ENCODE results near the gene GJC2.

The GJC2 gene

DNA sequence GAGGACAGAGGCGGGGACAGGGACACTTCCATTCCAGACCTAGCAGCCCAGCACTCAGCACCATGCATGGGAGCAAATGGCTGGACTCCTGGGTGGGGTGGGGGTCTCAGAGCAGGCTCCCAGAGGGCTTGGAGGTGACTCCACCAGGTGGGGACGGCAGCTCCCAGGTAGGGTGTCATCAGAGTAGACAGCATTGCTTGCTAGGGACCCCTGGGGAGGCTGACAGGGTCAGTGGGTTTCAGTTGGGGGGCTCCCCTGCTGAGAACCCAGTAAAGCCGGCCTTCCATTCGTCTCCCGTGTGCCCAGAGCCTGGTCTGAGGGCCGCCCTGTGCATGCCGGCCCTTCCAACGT lies 4.8 kb upstream of the GJC2 start:
- DNase-seq (ENCODE audit: low read depth, low spot score), result no peak

DNA sequence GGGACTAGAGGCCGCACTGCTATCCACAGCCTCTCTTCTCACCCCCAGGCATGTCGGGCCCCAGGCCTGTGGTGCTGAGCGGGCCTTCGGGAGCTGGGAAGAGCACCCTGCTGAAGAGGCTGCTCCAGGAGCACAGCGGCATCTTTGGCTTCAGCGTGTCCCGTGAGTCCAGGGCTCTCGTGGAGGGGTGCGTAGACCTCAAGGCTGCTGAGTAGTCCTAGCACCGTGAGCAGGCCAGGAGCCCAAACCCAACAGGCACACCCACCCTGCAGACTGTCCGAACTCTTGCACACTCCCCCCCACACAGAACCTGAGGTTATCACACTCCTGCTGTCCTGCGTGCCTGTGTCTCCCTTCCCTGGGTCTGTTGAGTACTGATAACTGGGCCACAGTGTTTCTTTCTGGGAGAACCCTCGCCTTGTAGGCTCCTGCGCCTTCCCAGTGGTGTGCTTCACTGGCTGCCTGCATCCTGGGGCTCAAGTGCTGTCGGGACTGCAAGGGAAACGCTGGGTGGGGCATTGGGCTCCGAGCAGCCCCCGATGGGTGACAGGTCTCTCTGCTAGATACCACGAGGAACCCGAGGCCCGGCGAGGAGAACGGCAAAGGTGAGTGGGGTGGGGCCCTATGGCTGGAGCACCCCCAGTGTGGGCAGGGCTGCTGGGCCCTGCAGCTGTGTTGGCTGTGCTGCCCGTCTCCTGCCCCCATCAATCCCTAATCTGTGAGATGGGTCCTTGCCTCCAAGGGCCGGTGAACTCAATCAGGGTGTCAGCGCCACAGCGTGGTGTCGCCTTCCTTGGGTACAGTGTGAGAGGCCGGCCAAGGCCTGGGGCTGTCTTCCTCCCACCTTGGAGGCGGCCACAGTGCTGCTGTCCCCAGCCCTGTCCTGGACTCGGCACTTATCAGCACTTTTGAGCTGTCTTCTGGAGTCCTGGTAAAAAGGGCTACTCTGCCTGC lies 4.0 kb upstream of the GJC2 start:
- DNase-seq (ENCODE audit: low read depth, low spot score), result no peak

DNA sequence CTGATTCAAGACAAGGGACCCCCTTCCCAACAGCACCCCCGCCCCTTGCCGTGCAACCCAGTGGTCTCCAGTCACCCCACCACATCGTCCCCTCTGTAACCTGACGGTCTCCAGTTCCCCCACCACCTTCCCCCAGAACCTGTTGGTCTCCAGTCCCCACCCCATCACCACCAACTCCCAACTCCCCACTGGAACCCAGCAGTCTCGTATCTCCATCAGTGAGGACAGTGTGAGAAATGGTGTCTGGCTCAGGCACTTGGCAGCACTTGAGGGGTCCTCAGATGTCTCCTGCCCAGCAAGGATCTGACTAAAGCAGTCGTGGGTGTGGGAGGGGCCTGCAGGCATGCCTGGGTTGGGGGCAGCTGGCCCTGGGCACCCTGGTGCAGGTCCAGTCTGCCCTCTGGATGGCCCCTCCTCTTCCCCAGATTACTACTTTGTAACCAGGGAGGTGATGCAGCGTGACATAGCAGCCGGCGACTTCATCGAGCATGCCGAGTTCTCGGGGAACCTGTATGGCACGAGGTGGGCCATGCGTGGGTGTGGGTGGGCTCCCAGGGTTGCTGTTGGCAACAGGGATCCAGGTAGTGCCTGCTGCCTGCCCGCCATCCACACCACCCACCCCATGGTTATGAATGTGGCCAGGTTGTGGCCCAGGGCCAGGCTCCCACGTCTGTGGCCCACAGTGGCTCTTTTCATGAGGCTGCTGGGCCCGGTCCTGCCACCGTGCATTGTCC lies 3.1 kb upstream of the GJC2 start:
- no peak for DNase-seq (ENCODE audit: low read depth, low spot score)

DNA sequence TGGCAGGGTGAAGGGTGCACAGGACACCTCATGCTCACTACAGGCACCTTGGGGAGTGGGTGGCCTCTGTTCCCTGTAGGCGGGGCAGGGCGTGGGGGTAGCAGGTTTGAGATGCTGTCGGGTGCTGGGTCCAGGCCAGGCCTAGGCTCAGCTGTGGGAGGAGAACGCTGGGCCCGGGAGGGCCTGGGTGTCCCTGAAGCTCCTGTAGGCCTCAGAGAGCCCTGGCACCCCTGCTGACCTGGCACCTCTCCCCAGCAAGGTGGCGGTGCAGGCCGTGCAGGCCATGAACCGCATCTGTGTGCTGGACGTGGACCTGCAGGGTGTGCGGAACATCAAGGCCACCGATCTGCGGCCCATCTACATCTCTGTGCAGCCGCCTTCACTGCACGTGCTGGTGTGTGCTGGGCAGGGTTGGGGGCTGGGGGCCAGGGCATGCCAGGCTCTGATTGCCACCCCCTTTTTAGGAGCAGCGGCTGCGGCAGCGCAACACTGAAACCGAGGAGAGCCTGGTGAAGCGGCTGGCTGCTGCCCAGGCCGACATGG lies 2.5 kb upstream of the GJC2 start:
- no peak for DNase-seq (ENCODE audit: low read depth, low spot score)

DNA sequence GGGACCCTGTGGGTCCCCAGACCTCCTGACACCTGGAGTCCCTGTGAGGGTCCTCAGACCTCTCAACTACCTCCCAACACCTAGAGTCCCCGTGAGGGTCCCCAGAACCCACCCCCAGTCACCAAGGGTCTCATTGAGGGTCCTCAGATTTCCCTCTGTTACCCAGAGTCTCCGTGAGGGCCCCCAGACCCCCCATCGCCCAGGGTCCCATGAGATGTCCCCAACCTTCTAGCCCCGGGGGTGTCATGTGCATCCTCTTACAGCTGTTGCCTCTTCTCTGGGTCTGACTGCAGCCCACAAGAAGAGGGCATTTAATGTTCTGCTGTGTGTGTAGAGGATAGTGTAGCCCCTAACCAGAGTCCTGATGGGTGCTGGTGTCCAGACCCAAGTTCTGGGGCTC lies 2.0 kb upstream of the GJC2 start:
- no peak for DNase-seq (ENCODE audit: low read depth, low spot score)

DNA sequence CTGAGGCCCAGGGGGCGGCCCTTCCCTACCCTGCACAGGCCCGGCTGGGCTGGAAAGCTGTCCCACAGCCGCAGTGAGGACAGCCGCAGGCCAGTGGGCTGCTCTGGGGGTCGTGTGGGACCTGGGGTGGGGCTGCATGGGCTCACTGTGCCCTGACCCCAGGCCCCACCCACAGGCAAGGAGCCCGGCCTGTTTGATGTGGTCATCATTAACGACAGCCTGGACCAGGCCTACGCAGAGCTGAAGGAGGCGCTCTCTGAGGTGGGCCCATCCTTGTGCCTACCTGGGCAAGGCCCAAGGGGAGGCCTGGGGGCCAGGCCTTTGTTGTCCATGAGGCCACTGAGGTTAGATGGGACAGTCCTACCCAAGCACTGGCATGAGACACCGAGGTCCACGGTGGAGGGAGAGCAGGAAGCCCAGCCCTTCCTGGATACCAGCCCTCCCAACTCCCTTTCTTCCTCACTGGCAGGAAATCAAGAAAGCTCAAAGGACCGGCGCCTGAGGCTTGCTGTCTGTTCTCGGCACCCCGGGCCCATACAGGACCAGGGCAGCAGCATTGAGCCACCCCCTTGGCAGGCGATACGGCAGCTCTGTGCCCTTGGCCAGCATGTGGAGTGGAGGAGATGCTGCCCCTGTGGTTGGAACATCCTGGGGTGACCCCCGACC lies 1.4 kb upstream of the GJC2 start:
- no peak for DNase-seq (ENCODE audit: low read depth, low spot score)

DNA sequence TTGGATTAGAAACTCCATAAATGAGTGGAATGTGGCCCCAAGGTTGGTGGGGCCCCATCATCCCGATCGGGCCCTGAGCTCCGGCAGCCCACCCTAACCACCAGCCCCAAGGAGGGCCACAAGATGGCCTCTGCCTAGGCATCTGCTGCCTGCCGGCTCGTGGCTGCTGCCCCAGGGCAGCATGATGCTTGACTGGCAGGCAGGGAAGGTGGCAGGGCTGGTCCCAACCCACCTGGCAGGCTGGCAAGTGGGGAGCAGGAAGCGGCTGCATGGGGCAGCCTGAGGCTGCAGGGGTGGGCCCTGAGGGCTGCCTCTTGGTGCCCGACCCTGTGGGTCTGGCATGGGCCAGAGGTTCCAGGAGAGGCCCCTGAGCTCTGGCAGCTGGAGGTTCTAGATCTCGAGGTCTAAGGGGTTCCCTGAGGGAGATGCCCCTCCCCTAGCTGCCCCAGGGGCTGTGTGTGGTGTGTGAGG lies 760 bp upstream of the GJC2 start:
- no peak for DNase-seq (ENCODE audit: low read depth, low spot score)

DNA sequence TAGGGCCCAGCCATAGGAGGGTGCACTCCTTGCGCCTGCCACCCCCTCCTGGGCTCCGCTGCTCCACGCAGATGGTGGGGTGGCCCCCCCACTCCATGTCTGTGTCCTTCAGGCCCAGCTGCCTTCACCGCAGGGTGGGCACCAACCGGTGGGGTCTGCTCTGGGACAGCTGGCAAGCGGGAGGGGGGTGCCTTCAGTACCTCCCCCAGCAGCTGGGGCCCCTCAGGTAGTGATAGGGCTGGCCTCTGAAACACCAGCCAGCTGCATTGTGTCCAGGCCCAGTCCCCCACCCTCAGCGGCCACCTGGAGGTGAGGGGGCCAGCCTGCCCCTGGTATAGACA lies 360 bp downstream of the GJC2 start:
- DNase-seq (ENCODE audit: low read depth, low spot score), result no peak

DNA sequence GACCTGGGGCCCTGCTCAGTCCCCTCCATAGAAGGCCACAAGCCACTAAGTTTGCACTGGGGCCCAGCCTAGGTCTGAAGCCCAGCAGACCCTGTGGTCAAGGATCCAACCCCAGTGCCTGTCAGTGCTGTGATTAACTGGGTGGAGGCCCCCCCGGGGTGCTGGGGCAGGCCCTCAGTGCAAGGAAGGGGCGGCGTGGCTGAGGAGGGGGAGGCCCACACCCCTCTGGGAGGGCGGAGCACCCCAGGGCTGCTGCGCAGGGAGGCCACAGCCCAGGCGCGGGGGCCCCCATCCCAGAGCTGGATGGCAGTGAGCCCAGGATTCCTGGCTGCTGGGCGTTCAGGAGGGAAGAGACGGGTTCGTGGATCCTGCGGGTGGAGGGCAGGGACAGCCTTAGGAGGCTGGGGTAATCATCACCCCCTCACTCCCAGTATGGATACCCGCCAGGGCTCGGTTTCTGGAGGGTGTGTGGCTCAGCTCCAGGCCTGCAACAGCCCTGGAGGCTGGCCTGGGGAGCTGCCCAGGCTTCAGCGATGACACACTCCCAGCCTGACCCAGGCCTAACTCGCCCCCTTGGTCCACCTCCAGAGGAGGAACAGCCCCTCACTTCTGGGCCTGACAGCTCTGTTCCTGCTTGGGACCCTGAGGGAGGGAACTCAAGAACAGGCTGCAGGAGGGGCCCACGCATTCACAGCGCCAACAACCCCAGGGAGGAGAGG lies 890 bp downstream of the GJC2 start:
- DNase-seq (ENCODE audit: low read depth, low spot score), result no peak

DNA sequence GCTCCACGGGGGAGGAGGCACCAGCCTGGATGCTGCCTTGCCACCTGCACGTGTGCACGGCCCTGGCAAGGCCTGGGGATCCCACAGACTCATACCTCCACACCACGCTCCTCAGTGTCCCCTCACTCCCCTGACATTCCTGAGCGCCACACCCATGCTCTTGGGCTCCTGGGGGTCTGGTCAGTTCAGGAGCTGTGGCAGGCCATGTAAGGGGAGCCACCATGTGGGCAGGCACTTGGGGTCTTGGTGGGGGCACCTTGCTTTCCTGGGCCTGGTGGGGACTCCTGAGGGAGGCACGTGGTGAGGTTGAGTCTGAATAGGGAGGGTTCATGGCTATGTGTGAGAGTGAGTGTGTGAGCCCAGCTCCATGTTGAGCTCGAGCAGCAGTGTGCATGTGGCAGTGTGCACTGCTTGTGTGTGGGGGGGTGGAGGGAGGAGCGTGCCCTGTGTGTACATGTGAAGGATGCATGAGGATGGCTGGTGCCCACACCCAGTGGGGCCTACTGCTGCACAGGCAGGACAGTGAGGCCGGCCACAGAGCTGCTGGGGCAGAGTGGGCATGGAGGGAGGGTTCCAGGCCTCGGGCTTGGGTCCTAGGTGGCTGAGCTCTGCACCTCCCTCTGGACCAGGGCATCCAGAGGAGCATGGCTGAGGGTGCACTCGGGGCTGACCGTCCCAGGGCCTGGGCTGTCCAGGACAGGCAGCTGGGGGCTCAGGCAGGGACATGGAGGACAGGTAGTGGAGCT lies 1.6 kb downstream of the GJC2 start:
- no peak for DNase-seq (ENCODE audit: low read depth, low spot score)

DNA sequence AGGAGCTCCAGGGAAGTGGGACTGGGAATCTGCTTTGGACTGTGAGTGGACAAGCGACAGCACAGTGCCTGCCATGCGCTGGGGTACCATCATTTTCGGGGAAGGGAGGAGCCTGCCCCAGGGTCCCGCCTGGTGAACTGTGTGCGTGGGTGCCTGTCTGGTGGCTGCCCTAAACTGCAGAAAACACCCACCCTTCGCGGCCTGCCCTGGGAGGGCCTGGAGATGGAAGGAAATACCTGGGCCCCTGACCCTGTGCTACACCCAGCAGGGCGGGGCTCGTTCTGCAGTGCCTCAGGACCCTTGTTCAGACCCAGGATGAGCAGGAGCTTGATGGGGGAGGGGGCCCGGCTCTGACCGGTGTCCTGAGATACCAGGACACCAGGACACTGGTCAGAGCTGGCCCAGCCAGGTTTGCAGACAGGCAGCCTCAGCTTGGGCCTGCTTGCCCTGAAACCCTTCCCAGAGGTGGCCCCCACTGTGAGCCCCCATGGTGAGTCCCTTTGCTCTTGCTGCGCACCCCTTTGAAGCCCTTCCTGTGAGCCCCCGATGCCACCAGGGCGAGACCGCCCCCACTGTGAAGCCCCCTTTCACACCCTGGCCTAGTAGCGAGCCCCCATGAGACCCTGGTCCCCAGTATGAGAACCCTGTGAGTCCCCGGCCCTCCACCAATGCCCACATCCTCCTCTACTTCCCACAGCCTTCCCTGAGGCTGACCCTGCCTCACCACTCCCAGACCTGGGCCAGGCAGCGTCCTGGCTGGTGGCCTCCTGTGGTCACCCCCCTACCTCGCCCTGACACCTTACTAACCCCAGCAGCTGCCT lies 2.6 kb downstream of the GJC2 start:
- no peak for DNase-seq (ENCODE audit: low read depth, low spot score)

DNA sequence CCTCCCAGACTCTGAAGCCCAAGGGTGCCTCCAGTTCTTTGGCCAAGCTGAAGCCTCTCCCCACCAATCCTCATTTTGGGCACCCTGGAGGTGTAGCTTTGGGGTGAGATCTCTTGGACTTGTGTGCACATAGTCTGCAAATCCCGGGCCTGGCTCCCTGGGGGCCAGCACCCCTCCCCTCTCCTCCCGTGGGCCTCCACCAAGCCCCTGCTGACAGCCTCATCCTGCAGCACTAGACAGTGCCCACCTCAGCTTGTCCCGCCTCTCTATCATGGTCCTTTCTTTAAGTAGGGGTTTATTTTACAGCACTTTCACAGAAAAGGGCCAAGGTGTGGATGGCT lies 3.2 kb downstream of the GJC2 start:
- DNase-seq (ENCODE audit: low read depth, low spot score), result no peak

DNA sequence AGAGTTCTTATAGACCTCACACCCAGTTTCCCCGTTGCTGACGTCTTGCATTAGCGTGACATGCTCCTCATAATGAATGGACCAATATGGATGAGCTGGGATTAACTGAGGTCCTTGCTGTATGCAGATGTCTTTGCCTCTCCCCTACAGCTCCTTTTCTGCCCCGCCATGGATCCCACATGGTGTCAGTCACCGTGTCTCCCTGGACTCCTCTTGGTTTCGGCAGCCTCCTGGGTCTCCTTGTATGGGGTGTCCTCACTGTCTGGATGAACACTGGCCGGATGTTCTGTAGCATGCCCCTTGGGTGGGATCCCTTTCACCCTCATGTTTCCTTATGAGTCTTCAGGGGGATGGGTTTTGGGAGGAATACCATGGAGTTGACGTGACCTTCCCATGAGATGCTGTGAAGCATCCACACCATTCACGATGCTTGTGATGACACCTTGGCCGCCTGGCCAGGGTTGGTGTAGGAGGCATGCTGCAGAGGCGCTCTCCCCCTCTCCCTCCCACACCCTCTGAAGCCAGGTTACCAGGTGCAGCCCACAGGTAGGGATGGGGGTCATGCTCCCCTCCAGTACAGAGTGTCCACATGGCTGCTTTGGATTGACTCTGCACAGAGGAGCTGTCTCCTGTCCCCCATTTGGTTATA lies 4.4 kb downstream of the GJC2 start:
- no peak for DNase-seq (ENCODE audit: low read depth, low spot score)

DNA sequence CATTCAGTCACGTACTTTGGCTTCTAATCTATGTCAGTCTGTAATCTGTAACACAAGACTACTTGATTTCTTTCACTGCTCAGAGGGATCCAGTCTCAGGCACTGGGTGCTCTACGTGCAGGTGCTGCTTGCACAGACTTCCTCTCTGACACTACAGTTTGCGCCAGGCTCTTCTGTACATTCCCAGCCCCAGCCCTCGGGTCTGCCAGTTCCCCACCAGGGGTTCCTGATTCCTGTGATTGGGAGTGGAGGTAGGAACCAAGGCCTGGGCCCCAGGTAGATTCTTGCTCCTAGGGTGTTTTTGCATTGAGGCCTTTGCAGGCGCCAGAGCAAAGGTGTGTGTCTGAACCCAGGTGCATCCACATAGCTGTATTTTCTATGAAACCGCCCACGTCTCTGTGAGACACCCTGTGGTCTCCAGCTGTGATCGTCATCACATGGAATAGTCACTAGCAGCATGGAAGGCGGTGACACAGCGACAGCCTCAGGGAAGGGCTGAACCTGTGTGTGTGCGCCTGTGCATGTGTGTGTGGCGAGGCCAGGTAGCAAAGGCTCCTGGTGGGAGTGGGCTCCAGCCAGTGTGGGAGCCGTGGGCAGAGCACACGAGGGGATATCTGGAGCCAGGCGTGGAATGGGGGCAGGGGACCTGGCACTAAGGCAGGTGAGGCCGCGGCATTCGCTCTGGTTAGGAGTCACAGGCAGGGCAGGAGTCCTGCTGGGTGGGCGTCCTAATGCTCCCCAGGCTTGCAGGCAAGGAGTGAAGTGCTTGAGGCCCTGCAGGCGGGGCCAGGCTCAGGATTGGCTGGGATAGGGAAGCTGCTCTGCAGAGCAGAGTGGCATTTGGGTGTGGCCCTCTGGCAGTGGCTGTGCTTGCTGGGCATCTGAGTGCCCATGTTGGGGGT lies 5.2 kb downstream of the GJC2 start:
- no peak for DNase-seq (ENCODE audit: low read depth, low spot score)

DNA sequence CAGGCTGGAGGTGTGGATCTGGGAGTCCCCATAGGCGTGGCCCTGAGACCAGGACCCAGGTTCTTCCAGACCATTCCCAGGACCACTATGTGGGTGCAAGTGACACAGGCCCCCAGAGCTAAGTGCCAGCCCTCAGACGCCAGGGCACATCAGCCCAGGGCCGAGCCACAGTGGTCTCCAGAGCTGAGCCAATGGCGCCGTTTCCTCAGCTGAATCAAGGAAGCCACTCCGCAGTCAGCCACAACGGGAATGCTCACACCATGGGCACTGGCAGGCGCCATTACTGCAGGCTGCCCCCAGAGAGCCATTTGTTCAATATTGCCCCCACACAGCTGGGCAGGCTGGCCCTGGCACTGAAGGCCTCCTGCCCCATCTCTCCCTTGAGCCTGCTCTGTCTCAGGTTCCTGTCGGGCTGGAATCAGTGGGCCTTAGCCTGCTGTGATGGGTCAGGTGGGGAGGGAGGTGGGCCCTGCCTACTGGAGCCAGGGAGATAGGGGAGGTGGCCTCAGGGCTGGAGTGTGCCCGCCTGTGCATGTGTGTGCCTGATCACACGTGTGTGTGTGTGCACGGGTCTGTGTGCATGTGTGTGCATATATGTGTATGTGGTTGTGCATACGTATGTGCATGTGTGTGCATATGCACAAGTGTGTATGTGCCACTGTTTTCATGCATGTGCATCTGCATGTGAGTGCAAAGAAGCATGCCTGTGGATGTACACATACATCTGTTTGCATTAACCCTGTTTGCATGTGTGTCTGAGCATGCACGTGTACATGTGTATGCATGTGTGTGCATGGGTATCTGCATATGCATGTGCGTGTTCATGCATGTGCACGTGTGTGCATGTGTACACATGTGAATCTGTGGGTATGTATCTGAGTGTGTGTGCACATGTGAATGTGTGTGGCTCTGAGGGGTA lies 6.1 kb downstream of the GJC2 start:
- no peak for DNase-seq (ENCODE audit: low read depth, low spot score)

DNA sequence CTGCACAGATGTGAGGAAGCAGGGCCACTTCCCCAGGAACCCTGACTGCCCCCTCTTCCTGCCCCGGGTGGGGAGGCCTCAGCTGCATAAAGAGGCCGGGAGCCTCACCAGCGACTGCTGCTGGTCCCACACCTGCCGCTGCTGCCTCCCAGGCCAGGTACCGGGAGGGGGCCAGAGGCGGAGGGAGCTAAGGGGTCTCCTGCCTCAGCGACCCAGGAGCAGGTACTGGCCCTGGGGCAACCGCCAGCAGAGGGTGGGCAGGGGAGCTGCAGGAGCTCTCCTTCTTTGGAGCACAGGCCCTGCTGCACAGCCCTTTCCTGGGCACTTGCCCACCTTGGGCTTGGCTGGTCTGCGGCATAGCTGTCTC lies 6.8 kb downstream of the GJC2 start:
- DNase-seq (ENCODE audit: low read depth, low spot score), result no peak

DNA sequence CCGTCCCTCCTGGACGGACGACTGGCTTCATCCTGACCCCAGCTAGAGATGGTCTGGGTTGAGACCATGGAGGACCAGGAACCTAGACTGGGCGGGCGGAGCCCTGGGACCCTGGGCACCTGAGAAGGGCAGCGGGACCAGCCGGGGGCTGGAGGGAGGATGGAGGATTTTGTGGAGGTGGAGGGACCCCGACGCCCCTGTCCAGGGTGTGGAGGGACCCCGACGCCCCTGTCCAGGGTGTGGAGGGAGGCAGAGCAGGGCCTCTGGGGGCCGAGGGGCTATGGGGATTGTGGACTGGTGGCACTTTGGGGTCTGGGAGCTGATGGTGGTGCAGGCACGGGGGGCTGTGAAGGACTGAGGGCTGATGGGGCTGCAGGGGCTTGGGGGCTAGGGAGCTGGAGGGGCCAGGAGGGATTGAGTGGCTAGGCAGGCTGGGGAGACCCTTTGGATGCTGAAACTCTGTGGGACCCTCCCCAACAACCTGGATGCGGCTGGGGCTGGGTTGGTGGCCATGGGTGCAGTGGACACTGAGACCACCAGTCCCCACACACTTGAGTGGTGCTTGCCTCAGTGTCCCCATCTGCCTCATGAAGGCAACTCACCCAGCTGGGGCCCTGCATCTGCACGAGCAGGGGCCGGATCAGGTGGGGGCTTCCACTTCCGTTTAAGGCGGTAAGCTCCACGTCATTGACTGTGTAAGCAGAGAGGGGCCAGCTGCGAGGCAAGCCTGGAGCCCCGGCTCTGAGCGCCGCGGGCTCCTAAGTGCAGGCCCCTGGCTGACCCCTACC lies 7.4 kb downstream of the GJC2 start:
- no peak for DNase-seq (ENCODE audit: low read depth, low spot score)

Data from ELF-1 (cell line).